Osteocyte (in vitro differentiated cells): ENCODE data around the gene RNF213. TPM values are rescaled to one million over a fixed set of nuclear protein-coding genes. Genes with fewer than 3 reads are reported as not detected.

Experiments used
- DNase-seq: peaks from one replicate; pipeline ENCODE4 v3.0.0; 2021; ENCODE audit warnings: mixed read lengths; ENCODE audit not compliant: unreplicated experiment; ENCODE audit errors: extremely low spot score
- H3K27ac Mint-ChIP-seq: one replicate; pipeline ENCODE4 v1.8.0; 2021; ENCODE audit warnings: mild to moderate bottlenecking, mixed read lengths; ENCODE audit not compliant: unreplicated experiment
- H3K27me3 Mint-ChIP-seq: one replicate; pipeline ENCODE4 v1.8.0; 2021; ENCODE audit warnings: mixed read lengths; ENCODE audit not compliant: unreplicated experiment
- H3K36me3 Mint-ChIP-seq: one replicate; pipeline ENCODE4 v1.8.0; 2021; ENCODE audit warnings: mixed read lengths; ENCODE audit not compliant: unreplicated experiment
- H3K4me1 Mint-ChIP-seq: one replicate; pipeline ENCODE4 v1.8.0; 2021; ENCODE audit warnings: mixed read lengths; ENCODE audit not compliant: unreplicated experiment
- H3K4me3 Mint-ChIP-seq: one replicate; pipeline ENCODE4 v1.8.0; 2021; ENCODE audit warnings: mild to moderate bottlenecking, moderate library complexity, mixed read lengths; ENCODE audit not compliant: unreplicated experiment
- H3K9me3 Mint-ChIP-seq: one replicate; pipeline ENCODE4 v1.8.0; 2021; ENCODE audit warnings: mixed read lengths; ENCODE audit not compliant: unreplicated experiment
- CTCF ChIP-seq: fragments of 200-600 bp; sonication (generic); IDR thresholded peaks from 2 replicates; pipeline ENCODE4 v1.5.0; 2021; ENCODE audit warnings: antibody characterized with exemption, mild to moderate bottlenecking, moderate library complexity
- total RNA-seq: library from RNA; stranded (reverse); gene quantifications from 2 replicates; pipeline ENCODE4 v1.2.1, GENCODE V29; 2021

RNF213 gene
- total RNA-seq, 1 donor from 2014 or later: 106 TPM

GRCh38 chr17:80389011-80389995 lies 128.7 kb downstream of the RNF213 start:
- Mint-ChIP-seq H3K27ac (peak overlapping the region; percentile 84), H3K9me3 (no peaks in the 10 kb centered on the region), H3K4me3 (no peak overlapping the region), H3K27me3 (no peaks in the 10 kb centered on the region), H3K4me1 (peaks cover 23% of the 10 kb centered on the region), H3K36me3 (peaks cover 45% of the 10 kb centered on the region)
- DNase-seq: peak; percentile 87
- TF ChIP-seq CTCF: no peak

- TF ChIP-seq CTCF: no peak
- H3K9me3 Mint-ChIP-seq: no peaks in the 10 kb centered on the region
- no peak for DNase-seq
- peaks cover 40% of the 10 kb centered on the region for H3K36me3 Mint-ChIP-seq
- H3K4me1 Mint-ChIP-seq: peaks cover 23% of the 10 kb centered on the region
- H3K27ac Mint-ChIP-seq: no peak overlapping the region
- H3K4me3 Mint-ChIP-seq: no peak overlapping the region
- no peaks in the 10 kb centered on the region for H3K27me3 Mint-ChIP-seq
Measured at GRCh38 chr17:80393241-80393890, 132.7 kb downstream of the RNF213 start.

- Mint-ChIP-seq H3K4me3 (no peak overlapping the region), H3K27ac (no peak overlapping the region), H3K36me3 (peaks cover 40% of the 10 kb centered on the region), H3K9me3 (no peaks in the 10 kb centered on the region), H3K4me1 (peaks cover 17% of the 10 kb centered on the region), H3K27me3 (no peaks in the 10 kb centered on the region)
- TF ChIP-seq CTCF: no peak
- DNase-seq: no peak
Measured at GRCh38 chr17:80393961-80394360, 133.3 kb downstream of the RNF213 start.

- H3K27me3 Mint-ChIP-seq: no peaks in the 10 kb centered on the region
- no peak overlapping the region for H3K27ac Mint-ChIP-seq
- no peak for DNase-seq
- H3K4me3 Mint-ChIP-seq: no peak overlapping the region
- peaks cover 40% of the 10 kb centered on the region for H3K36me3 Mint-ChIP-seq
- no peak for TF ChIP-seq CTCF
- peaks cover 12% of the 10 kb centered on the region for H3K4me1 Mint-ChIP-seq
- H3K9me3 Mint-ChIP-seq: no peaks in the 10 kb centered on the region
Measured at GRCh38 chr17:80394629-80395216, 134.1 kb downstream of the RNF213 start.
